ENCODE measurements around the gene ALDOB.

ALDOB gene

DNA sequence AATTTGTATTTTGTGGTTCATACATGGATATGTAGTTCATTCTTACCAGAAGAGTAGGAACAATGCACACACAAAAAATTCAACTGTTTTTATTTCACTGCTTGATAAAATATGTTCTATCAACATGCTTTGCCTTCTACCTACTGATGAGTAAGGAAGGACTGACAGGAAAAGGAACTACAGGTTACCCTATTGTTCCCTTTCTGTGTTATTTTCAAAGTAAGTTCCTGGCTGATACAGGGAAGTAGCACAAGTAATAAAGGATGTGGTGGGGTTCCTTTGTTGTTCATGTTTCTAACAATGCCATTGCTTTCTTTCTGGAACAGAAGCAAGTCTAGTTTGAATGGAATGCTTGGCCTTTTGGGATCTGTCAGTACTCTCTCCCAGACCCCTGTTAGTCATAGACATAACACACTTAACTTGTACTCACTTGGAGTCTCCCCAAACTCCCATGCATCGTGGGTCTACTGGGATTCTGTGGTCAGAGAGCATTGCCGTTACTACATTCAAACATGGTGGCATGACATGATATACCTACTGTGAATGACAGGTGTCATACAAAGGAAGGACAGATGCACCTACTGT, 20.2 kb upstream of the ALDOB start:
- no peak for DNase-seq

DNA sequence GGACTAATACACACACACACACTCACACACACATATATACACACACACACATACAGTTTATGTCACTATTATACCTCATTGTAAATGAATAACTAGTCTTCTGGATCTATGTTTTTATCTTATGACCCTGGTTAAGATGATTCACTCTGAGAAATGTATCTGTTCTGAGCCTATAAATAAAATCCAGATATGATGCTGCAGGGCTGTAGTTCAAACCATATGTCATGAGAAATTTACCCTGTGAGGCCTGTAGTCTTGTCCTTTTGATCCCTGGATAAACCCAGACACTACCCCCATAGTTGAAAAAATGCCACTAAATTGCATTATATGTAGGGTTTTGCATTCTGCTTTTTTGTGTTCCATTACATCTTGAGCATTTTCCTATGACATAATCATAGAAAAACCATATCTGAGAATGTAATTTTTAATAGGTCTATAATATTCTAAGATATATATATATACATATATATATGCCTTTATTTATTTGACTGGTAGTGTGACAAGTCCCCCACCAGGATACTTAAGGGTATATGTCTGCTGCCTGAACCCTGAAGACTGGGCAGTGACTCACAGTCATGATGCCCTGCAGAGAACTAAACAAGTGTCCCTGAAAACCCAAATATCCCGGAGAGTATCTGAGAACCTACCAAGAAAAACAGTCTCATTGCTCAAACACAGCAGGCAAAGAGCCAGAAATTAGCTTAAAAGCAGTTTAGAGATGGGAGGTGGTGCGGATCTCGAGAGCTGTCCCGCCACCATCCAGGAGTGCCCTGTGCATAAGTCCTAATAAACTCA, 18.4 kb upstream of the ALDOB start:
- DNase-seq: no peak

DNA sequence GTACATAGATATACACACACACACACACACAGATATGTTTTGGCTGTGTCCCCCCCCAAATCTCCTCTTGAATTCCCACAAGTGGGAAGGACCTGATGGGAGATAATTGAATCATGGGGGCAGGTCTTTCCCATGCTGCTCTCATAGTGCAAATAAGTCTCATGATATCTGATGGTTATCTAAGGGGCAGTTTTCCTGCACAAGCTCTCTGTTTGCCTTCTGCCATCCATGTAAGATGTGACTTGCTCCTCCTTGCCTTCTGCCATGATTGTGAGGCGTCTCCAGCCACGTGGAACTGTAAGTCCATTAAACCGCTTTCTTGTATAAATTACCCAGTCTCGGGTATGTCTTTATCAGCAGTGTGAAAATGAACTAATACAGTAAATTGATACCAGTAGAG, 15.9 kb upstream of the ALDOB start:
- DNase-seq: no peak

DNA sequence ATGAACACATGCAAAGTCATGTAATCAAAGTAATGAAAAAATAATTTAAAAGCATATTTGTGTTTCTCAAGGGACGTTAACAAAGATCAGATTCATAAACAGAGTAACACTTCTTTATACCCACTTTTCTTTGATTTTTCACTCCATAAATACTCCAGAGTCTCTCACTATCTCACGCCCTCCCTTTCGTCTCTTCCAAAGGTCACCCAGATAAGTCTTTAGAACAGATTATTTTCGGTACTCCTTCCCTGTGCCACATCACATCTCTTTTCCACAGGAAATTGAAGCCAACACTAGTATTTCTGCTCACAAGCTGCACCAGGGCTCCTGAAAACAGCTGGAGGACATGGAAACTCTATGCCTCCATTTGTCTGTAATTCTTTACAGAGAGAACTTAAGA, 15.4 kb upstream of the ALDOB start:
- no peak for DNase-seq

DNA sequence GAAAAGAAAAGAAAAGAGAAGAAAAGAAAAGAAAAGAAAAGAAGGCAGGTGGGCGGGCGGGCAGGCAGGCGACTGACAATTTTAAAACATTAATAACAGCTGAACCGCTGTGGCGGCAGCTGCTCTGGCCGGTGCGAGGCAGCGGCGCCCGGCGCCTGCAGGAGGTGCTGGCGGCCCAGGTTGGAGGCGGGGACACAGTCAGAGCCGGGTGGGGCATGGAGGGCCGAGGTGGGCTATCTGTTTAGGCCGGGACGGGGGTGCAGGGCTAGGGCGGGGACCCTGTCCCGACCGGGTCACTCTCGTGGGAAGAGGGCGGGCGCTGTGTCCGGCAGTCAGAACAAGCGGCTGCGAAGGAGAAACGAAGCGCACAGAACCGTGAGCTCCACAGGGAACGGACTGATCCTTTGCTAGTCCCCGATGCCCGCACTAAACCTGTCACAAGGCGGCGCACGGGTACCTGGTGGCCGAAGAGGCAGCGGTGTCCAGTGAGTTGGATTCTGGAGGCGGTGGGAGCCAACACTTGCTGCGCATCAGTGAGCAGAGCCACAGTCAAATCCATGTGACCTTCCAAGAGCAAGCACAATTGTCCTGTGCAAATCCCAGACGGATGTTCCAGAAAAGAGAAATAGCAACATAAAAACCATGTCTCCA, 13.6 kb upstream of the ALDOB start:
- DNase-seq: peak; percentile 13

- no peak for DNase-seq
Measured at GRCh38 chr9:101448680-101449070, 13.1 kb upstream of the ALDOB start.

DNA sequence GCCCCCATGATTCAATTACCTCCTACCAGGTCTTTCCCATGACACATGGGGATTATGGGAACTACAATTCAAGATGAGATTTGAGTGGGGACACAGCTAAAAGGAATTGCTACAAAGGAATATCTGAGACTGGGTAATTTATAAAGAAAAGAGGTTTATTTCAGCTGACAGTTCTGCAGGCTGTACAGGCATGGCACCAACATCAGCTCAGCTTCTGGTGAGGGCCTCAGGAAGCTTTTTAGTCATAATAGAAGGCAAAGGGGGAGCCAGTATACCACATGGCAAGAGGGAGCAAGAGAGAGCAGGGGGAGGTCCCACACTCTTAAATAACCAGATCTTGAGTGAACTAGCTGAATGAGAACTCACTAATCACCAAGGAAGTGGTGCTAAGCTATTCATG, 11.2 kb upstream of the ALDOB start:
- DNase-seq: no peak

- DNase-seq: no peak
Measured at GRCh38 chr9:101445353-101446029, 9.9 kb upstream of the ALDOB start.

DNA sequence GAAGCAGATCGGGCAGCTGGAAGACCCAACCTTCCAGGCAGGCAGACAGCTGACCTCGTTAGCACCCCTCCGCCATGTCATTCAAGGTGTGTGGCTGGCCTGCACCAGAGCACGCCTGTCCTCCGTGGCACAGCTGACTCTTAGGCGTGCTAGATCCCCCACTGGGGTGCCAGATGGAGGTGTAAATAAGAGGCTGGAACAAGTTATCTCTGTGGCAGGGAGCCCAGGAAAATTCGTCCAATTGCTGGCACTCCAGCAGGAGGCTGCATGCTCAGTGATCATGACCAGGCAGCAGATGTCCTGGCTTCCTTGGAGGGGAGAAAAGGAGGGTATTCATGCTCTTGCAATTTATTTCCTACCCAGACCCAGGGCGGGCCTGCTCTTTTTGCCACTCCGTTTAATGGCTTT, 7.8 kb upstream of the ALDOB start:
- DNase-seq: no peak

GRCh38 chr9:101442736-101443135, 7.2 kb upstream of the ALDOB start:
- no peak for DNase-seq

GRCh38 chr9:101442318-101442717, 6.7 kb upstream of the ALDOB start:
- DNase-seq: no peak

- no peak for DNase-seq
Measured at GRCh38 chr9:101440714-101441230, 5.2 kb upstream of the ALDOB start.

GRCh38 chr9:101438523-101438922, 2.9 kb upstream of the ALDOB start:
- no peak for DNase-seq

GRCh38 chr9:101437806-101438232, 2.2 kb upstream of the ALDOB start:
- no peak for DNase-seq

DNA sequence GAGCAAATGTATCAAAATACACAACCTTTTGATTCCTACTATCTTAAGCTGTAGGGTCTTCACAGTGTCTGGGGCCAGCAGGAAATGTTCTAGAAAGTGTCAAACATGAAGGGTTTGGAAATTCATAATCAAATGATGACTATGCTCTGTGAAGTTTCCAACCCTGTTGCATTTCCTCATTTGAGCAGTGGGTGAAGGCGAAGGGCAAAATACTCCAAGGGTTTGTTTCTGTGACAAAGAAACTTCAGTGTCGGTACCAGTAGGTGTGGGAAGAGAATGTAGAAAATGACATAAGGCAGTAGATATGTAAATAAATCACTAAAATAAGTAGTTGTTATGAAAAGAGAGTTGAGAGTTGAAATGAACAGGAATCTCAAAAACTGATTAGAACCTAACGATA, 576 bp downstream of the ALDOB start:
- DNase-seq: no peak

- no peak for DNase-seq
Measured at GRCh38 chr9:101433229-101433628, 2.3 kb downstream of the ALDOB start.

- DNase-seq: no peak
Measured at GRCh38 chr9:101432740-101433139, 2.8 kb downstream of the ALDOB start.

- no peak for DNase-seq
Measured at GRCh38 chr9:101432171-101432570, 3.4 kb downstream of the ALDOB start.

DNA sequence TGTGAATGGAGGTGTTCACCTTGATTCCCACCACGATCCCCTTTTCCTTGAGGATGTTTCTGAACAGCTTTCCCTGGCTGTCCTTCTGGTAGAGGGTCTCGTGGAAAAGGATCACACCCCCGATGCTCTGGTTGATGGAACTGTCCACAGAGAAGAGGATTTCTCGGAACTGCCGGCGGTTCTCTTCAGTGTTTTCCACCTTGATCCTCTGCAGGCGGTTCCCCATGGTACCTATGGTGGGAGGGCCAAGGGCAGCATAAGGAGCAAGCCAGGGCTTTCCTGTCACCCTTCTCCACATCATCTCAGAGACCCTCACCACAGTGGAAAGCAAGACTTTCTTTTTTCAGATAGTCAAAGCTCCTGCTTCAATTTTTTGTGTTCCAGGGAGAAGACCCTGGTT, 5.8 kb downstream of the ALDOB start:
- no peak for DNase-seq

DNA sequence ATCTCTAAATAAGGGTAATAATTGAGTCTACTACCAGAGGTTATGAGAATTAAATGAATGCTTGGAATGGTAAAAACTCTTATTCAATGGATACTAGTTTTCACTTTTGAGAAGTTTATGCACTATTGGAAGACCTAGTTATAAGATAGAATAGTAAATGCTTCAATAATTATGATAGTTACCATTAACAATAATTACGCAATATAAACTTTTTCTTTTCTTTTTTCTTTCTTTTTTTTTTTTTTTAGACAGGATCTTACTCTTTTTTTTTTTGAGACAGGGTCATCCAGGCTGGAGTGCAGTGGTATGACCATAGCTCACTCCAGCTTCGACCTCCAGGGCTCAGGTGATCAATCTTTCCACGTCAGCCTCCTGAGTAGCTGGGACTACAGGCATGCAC, 6.7 kb downstream of the ALDOB start:
- no peak for DNase-seq

DNA sequence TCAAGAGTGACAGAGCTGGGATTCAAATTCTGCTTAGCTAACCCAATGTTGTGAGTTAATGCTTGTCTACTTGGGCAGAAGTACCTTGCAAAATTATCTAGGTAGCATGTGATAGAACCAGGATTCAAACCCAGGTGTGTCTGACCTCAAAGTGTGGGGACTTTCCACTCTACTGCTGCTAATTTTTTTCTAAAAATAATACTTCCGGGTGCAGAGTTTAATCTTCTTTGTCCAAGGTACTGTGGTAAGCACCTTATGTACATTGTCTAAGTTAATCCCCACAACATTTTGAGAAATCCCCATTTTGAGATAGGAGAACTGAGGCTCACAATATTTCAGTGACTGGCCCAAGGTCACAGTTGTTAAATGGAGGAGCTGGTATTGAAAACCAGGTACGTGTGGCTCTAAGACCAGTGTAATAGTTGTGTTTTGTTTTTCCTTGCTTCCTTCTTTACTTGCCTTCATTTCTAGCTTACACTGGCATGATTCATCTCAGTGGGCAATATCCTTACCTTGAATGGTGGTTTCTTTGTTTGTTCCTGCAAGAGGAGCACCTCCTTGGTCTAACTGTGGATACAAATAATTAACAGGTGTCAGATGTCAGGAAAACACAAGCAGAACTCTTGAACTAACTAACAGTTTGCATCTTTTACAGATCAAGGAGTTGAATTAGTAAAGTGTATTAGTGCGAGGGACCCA, 7.5 kb downstream of the ALDOB start:
- no peak for DNase-seq

DNA sequence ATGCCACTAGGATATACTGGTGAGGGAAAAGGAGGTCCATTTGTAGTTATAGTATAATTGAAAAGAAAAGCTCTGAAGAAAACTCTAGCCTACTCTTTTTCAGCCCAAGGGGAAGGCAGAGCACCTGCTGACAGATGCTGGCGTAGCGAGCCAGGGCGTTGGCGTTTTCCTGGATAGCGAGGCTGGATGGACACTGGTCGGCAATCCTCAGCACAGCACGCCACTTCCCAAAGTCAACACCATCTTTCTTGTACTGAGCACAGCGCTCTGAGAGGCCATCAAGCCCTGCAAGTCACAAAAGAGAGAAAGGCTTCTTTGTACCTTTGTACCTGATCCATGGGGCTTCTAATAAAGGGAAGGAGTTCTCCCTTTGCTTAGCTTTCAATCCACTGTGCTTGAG, 8.2 kb downstream of the ALDOB start:
- DNase-seq: no peak

DNA sequence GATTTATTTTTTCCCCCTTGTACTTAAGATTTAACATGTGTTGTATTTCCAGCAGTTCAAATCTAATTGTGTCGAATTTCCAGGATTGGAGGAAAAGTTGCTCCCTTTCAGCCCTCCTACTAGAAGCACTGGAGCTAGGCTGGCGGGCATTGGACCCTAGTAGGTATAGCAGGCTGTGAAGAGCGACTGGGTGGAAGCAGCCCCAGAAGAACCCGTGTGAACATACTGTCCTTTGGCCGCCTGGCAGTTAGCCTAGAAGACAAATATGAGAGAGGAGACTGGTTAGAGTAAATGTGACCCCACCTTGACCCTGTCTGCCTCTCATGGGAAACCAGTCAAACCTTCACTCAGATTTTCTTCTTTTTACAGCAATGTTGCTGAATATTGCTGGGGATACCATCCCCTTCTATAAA, 13.9 kb downstream of the ALDOB start:
- no peak for DNase-seq

All from activated gamma-delta T cell (primary cell).